HG03342 (cell line): ENCODE measurements around the gene IKBKG.
"Not testable (repeated sequence)": the region's sequence is repeated elsewhere in the genome, so short reads cannot be mapped to it uniquely, and the experiment has no call there.

Experiments
- ATAC-seq: cut with Tn5 transposase; IDR thresholded peaks from one replicate; pipeline ENCODE4 v1.9.1; 2021; ENCODE audit warnings: mild to moderate bottlenecking, moderate library complexity; ENCODE audit not compliant: unreplicated experiment

Gene IKBKG

GRCh38 chrX:154552112-154552806 is 4.8 kb downstream of the IKBKG start:
- ATAC-seq: not testable (repeated sequence)

- ATAC-seq: not testable (repeated sequence)
These were observed 10.8 kb downstream of the IKBKG start for GRCh38 chrX:154558060-154558690.

DNA sequence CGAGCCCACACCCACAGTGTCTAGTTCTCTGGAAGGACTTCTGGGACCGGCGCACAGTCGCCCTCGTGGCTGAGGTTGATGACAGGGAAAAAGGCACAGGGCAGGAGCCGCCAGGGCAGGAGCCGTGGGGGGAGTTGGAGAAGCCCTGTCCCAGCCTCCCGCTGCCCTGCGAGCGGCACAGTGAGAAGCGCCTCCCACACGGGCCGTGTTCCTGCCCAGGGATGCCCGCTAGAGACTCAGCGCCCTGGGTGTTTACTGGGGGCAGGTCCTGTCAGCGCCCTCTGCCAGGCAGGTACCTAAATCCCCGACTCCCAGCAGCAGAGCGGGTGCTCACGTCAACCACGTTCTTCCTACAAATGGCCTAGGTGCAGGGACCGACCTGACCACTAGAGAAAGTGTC is 11.5 kb downstream of the IKBKG start:
- not testable (repeated sequence) for ATAC-seq

DNA sequence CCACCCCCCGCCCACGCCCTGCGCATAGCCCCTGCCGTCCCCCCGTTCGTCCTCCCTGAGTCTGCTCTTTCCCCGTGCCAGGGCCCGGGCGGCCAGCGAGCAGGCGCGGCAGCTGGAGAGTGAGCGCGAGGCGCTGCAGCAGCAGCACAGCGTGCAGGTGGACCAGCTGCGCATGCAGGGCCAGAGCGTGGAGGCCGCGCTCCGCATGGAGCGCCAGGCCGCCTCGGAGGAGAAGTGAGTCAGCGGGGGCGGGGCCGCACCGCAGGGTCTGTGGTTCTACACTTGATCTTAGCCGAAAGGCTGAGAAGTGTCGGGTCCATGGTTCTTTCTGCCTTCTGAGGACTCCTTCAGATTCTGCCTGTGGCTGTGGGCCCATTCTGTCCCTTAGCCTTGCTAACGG is 12.9 kb downstream of the IKBKG start:
- not testable (repeated sequence) for ATAC-seq

DNA sequence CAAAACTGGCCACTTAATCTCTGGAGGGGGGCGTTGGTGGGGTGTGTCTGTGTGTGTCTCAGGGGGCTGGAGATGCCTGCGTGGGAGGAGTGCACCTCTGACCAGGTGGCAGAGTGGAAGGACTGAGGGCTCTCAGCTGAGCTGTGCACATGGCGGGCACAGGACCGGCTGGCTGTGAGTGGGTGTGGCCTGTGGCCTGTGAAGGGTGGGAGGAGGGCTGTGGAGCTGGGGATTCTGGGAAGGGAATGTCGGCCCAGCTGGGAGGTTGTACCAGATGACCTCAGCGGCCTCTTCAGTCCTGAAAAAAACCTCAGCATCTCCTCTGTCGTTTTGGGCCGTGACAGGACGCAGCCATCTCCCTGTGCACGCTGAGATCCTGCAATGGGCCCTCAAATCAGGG is 14.9 kb downstream of the IKBKG start:
- not testable (repeated sequence) for ATAC-seq

GRCh38 chrX:154570361-154570760 is 22.9 kb downstream of the IKBKG start:
- ATAC-seq: not testable (repeated sequence)

DNA sequence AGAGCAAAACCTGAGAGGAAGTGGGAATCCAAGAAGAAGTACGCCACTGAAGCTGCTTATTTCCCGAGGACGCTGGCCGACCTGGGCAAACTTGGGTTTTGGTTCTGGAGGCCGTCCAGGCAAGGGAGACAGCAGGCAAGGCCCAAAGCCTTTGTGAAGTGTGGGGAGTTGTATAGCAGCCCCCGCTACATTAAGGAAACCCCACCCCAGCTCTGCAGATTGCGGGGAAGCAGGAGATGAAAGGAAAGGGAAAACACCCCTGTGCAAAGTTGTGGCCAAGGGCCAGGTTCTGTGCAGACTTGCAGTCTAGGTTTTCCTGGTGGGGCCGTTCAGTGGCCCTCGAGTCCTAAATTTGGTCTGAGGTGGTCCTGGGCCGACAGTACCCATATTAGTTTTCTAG is 25.6 kb downstream of the IKBKG start:
- not testable (repeated sequence) for ATAC-seq

GRCh38 chrX:154575076-154575475 is 27.7 kb downstream of the IKBKG start:
- ATAC-seq: not testable (repeated sequence)

DNA sequence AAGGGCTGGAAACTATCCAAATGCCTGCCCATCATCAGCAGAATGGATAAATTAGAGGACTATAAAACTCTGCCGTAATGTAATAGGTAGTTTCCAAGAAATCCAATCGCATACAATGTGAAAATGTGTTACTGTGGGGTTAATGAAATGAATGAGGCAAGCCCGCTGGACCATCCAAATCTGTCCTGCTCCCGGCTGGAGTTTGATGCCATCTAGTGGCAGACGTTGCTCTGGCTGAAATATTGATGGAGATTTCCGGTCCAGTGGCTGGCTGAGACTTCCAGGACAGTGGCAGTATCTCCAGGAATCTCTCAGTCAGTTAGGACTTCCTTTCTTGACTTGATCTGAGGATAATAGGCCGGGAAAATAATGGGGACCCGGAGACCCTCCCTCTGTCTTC is 35.6 kb downstream of the IKBKG start:
- ATAC-seq: not testable (repeated sequence)

DNA sequence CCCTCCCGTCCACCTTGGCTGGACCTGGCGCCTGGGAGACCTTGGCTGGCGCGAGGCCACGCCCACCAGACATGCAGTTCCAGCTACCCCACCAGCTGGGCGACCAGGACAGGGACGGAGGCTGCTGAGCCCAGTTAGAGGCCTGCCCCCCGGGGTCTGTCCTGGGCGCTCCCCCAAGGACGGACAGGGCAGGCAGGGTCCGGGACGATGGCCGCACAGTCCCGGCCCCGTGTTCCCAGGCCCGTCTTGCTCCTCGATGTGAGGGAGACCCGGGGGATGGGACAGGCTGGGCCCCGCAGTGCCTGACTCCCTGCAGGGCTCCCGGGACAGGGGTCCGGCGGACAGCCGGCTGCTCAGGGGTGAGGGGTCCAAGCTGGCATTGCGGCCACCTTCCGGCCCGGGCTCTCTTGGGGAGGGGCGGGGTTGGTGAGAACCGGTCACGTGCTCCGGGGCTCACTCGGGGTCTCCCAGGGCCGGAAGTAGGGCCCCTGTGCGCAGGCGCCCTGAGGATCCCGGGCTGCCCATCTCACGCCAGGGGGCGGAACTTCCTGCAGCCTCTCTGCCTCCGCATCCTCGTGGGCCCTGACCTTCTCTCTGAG is 37.3 kb downstream of the IKBKG start, which contains the start of gene CTAG1A:
Gene CTAG1A (plus strand): TSS at position 549 of the 599 bp plus-strand sequence. CDS start 74 bp downstream, outside the sequence.
- not testable (repeated sequence) for ATAC-seq

DNA sequence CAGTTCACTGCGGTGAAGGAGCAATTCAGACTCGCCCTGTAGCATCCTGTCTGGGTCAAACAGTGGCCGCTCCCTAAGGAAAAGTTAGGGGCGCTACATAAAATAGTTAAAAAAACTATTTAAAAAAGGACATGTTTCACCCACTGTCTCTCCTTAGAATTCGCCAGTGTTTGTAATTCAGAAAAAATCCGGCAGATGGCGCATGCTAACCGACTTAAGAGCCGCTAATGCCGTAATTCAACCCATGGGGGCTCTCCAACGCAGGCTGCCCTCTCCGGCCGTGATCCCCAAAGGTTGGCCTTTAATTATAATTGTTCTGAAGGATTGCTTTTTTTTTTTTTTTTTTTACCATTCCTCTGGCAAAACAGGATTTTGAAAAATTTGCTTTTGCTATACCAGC is 43.0 kb downstream of the IKBKG start:
- ATAC-seq: not testable (repeated sequence)

DNA sequence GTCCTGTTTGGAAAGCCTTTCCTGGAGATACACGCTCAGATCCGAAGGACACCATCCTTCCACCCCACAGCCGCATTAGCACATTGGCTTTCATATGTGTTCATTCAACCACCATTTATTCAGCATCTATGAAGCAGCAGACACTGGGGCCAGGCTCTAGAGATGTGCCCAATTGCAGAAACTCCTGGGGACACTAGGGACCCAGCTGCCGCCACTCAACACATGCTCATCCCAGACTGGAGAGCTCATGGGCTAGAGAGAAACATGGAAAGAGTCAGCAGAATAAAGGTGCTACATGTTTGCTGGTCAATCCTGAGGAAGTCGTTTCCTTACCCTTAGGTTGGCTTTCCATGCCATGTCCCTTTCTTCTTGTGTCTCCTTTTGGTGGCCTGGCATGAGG is 45.1 kb downstream of the IKBKG start:
- ATAC-seq: no peak

GRCh38 chrX:154593201-154593600 is 45.8 kb downstream of the IKBKG start:
- ATAC-seq: no peak

DNA sequence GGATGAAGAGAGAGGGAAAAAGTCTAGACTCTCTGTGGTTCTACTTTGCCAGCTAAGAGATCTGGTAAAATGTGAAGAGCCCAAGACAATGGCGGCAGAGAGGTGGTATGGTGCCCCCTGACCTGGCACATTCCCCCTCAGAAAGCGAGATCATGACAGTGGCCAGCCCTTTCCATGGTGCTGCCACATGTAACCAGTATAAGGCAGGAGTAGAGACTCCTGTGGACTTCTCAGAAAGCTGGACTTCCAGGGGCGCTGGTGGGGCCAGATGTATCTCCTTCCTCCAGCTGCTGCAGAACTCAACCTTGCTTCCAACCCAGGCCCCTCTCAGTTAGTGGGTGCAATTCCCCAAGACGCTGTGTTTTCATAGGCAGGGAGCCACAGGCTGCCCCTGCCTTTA is 47.1 kb downstream of the IKBKG start:
- no peak for ATAC-seq

DNA sequence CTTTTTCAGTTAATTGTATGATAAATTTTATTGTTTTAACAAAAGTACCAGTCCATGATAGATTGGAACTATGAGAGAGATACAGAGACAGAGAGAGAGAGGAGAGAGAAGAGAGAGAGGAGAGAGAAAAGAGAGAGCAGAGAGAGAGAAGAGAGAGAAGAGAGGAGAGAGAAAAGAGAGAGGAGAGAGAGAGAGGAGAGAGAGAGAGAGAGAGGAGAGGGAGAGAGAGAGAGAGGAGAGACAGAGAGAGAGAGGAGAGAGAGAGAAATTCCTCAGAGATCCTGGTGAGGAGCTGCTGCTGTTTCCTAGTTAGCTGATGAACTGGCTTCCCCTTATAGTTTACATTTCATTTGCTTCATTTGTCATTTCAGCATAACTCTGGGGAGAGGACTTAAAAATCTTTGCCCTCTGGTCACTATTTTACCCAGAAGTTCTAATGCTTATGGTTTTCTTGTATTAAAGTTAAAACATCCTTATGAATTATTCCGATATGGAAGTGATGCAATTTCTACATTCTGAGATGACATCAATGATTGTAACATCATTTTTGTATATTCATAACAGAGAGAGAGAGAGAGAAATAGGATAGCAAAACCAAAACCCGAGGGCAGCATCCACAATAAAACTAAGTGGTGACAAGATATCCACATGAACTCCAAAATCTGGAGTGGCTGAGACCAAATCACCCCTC is 48.3 kb downstream of the IKBKG start:
- no peak for ATAC-seq

DNA sequence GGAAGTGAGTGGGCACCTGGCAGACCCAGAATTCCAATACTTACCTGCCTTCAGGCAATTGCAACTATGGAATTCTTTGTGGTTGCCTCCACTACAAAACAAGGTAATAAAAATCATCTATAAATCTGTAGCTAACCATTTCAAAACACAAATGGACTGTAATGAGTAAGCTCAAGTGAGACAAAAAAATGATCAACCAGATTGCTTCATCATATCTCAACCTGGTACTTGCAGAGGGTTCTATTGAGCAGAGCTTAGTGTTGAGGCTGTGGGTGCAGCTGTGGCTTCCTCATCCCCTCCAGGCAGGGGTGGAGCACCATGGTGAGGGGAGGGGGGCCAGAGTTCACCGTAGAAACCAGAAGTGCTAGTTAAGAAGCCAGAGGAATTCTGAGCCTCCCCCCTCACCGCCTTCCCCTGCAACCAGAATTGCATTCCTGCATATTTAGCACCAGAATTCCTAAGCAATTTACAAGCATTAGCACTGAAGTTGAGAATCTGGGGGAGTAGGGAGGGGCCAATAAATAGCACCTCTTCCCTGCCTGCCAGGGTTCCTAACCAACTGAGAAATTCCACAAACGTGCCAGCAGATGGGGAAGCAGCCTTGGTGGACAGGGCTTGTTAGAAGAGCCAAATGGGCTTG is 49.0 kb downstream of the IKBKG start:
- ATAC-seq: no peak

DNA sequence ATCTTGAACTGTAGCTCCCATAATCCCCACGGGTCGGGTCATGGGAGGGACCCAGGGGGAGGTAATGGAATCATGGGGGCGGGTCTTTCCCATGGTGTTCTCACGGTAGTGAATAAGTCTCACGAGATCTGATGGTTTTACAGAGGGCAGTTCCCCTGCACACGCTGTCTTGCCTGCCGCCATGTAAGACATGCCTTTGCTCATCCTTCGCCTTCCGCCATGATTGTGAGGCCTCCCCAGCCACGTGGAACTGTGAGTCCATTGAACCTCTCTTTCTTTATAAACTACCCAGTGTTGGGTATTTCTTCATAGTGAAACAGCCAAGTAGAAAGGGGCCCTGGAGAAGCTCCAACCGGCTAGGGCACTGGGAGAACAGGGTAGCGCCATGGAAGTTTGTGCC is 49.8 kb downstream of the IKBKG start:
- ATAC-seq: no peak

- no peak for ATAC-seq
These were observed 51.2 kb downstream of the IKBKG start for GRCh38 chrX:154598656-154599055.

DNA sequence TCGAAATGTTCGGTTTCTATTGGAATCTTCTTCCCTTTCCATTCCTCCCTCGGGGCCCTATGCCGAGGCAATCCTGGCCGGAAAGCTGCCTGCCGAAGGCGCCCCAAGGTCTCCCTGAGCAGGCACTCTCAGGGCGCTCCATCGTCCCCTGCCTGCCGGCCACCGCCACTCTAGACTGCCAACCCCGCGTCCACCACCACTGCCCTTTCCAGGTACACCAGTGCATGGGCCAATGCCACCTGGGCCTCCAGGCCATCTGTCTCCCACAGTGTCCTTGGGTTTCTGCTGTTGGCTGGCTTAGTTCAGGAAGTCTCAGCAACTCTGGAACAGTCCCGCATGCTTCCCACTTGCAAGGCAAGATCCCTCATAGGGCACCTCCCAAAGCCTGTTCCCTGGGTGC is 52.1 kb downstream of the IKBKG start:
- no peak for ATAC-seq

GRCh38 chrX:154600759-154601374 is 53.4 kb downstream of the IKBKG start:
- ATAC-seq: no peak

GRCh38 chrX:154602226-154602625 is 54.8 kb downstream of the IKBKG start:
- ATAC-seq: no peak
